Right lobe of liver (tissue), 4 donors: ENCODE data around the gene ZDHHC14.

Experiments used
- CTCF ChIP-seq, 4 donors: fragments of 200-600 bp in 3 of 4; fragments of 450-650 bp in 1 of 4; IDR thresholded peaks; one replicate each; pipeline versions ENCODE4 v1.5.1 to v1.8.0; 2016 to 2022; ENCODE audit warnings: antibody characterized with exemption in 4 of 4, mild to moderate bottlenecking in 2 of 4
- POLR2A ChIP-seq: fragments of 450-650 bp; IDR thresholded peaks from one replicate; pipeline ENCODE4 v1.6.1; 2017; ENCODE audit warnings: antibody characterized with exemption, mild to moderate bottlenecking
- donor health status: DM: no; HTN: no; CAD: no.
- donor health status: DM: no; HTN: no; CAD: no.
- donor health status: DM: no; HTN: yes; CAD: no.

DNA sequence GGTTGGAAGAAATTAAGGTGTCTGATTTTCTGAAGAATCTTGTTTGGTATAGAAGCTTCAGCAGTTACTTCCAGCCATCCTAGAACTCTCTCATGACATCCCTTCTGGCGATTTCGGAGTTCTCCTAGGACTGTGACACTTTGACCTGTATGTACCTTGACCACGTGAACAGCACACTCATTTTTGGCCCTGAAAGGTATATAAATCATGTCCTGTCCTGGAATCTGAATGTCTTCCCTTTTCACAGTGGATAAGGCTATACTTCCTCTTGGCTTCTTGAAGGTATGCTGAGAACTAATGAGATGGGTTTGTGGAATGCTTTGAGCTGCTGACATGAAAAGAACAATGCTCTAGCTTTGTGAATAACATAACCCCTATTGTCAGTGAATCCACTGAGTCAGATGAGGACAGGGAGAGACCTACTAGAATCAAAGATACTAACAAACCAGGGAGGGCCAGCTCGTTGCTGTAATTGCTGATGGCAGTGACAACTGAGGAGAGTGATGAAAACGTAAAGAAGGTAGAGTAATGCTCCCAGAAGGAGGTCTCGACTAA lies 6.0 kb upstream of the ZDHHC14 start:
- TF ChIP-seq CTCF (IDR thresholded peaks at IDR 0.05) (no peak), POLR2A (no peak)
